ENCODE results near the gene HELZ.

- TF ChIP-seq EZH2 (IDR thresholded peaks at IDR 0.05; ENCODE audit: borderline replicate concordance, low read length) = no peak
- no peak for TF ChIP-seq CTCF (IDR thresholded peaks at IDR 0.05; ENCODE audit: low read length)
Measured at GRCh38 chr17:67046398-67046797, 198.6 kb downstream of the HELZ start.

Measured in OCI-LY1 (cell line).